Body of pancreas (tissue), 4 donors: ENCODE measurements around the gene CCDC102B.

Experiments
- POLR2A ChIP-seq, 3 donors: fragments of 450-650 bp; IDR thresholded peaks; one replicate each; pipeline ENCODE4 v1.6.1; 2016; ENCODE audit warnings: antibody characterized with exemption in 3 of 3, mild to moderate bottlenecking in 2 of 3
- TF ChIP-seq, protein P1 (sequence below), 7 experiments: fragments of 450-650 bp in 4 of 7; fragments of 200-600 bp in 3 of 7; sonication (generic) in 3 of 7; IDR thresholded peaks; one replicate each; pipeline ENCODE4 v1.5.1; 2016 to 2019; ENCODE audit warnings: antibody characterized with exemption in 7 of 7

DNA sequence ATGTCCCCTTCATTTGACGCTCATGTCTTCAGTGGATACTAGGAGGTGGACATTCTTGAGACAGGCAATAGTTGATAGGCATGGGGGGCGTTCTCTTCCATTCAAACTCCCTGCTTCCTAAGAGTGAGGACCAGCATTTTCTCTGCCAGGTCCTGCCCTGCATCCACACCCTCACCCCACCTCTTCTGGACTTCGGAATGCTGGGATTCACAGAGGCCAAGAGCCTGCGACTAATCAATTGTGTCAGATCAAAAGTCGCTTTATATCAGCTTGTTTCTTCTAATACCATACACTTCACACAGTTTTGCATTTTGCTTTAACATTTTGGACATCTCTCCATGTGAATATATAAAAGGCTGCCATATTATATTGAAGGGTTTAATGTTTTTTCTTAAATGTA is 210.7 kb downstream of the CCDC102B start:
- TF ChIP-seq, protein P1, sequence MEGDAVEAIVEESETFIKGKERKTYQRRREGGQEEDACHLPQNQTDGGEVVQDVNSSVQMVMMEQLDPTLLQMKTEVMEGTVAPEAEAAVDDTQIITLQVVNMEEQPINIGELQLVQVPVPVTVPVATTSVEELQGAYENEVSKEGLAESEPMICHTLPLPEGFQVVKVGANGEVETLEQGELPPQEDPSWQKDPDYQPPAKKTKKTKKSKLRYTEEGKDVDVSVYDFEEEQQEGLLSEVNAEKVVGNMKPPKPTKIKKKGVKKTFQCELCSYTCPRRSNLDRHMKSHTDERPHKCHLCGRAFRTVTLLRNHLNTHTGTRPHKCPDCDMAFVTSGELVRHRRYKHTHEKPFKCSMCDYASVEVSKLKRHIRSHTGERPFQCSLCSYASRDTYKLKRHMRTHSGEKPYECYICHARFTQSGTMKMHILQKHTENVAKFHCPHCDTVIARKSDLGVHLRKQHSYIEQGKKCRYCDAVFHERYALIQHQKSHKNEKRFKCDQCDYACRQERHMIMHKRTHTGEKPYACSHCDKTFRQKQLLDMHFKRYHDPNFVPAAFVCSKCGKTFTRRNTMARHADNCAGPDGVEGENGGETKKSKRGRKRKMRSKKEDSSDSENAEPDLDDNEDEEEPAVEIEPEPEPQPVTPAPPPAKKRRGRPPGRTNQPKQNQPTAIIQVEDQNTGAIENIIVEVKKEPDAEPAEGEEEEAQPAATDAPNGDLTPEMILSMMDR (IDR thresholded peaks at IDR 0.05), result no peak
- no peak for TF ChIP-seq POLR2A (IDR thresholded peaks at IDR 0.05)
